Smooth muscle cell of the pulmonary artery (primary cell): Measurements from ENCODE around the gene BTF3L4. TPM values are rescaled to one million over a fixed set of nuclear protein-coding genes. Genes with fewer than 3 reads are reported as not detected.

Source experiments
- total RNA-seq: library from RNA; depleted of rRNA; stranded (reverse); fragments of >200 nt; gene quantifications from 2 replicates; pipeline ENCODE4 v1.2.3, GENCODE V29; 2014

The BTF3L4 gene
- 22.4 and 29.7 TPM in 2 replicates for total RNA-seq

GRCh38 chr1:52056163-52056936 is at the start of gene BTF3L4:
TSS of gene BTF3L4 (plus strand) at chr1:52056295. CDS start at chr1:52059848, 3,553 bp downstream.

GRCh38 chr1:52033190-52034049 is 22.7 kb upstream of the BTF3L4 start, which contains the start of gene KTI12:
TSS of gene KTI12 (minus strand) at chr1:52033810. CDS start at chr1:52033761, 49 bp downstream.

GRCh38 chr1:52055066-52055865 is 829 bp upstream of the BTF3L4 start, which contains the start of gene TXNDC12:
TSS of gene TXNDC12 (minus strand) at chr1:52055191. CDS start at chr1:52055096, 95 bp downstream.

Other genes starting within 250 kb of the BTF3L4 start
- gene NRDC, start 177.6 kb upstream of the BTF3L4 start, total RNA-seq, result 109 and 111 TPM in 2 replicates
- 28.3 and 37.1 TPM in 2 replicates for gene RAB3B, start 65.6 kb upstream of the BTF3L4 start, total RNA-seq
- 10.1 and 11.9 TPM in 2 replicates for gene KTI12, start 22.5 kb upstream of the BTF3L4 start, total RNA-seq
- gene TXNDC12, start 1.1 kb upstream of the BTF3L4 start, total RNA-seq, result 25.2 and 25.5 TPM in 2 replicates
- gene ZFYVE9, start 85.8 kb downstream of the BTF3L4 start, total RNA-seq, result 40.7 and 45.1 TPM in 2 replicates